Dermis blood vessel endothelial cell (primary cell): ENCODE measurements around the gene CDH13. TPM values are rescaled to one million over a fixed set of nuclear protein-coding genes. Genes with fewer than 3 reads are reported as not detected.

Source experiments
- DNase-seq: peaks from one replicate; pipeline ENCODE4 v3.0.0; 2010
- total RNA-seq: library from RNA; depleted of rRNA; stranded (reverse); fragments of >200 nt; gene quantifications from 2 replicates; pipeline ENCODE4 v1.2.3, GENCODE V29; 2014

The CDH13 gene
- total RNA-seq, 1 donor from 2014 or later, result 135 TPM

DNA sequence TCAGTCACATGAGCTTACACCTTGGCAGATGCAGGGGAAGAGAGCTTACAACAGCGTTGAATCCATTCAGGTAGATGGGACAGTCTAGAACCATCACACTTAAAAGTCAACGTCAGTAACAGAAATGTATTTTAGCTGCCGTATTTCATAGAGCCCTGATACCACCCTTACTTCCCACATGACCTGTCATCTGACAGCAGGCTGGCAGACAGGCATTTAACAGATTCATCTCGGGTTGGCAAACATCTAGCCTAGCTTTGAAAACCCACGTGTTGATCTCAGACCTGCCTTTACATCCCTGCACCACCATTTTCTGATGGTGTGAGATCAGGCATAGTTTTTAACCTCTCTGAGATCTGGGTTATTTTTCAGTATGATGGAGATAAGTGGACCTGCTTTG is 1003.1 kb downstream of the CDH13 start:
- DNase-seq, result no peak

- DNase-seq, result no peak
These were observed 1004.2 kb downstream of the CDH13 start for GRCh38 chr16:83630979-83631378.

DNA sequence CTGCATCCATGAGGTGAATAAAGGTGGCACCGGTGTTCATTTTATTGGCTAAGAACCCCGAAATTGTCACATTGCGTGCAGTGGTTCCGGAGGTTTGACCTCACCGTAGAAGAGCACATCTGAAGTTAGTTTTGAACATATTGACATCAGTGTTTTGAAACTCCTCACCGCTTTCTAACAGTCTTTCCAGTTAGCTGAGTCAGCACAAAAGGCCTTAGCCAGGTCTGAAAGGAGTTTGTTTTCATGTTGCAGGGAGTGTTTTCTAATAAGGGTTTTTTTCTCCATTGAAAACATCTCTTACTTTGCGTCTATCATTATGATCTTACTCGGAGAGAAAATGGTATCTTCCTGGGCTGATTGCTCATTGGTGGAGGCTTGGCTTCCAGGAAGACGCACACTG is 1006.5 kb downstream of the CDH13 start:
- no peak for DNase-seq

GRCh38 chr16:83648347-83648746 is 1021.6 kb downstream of the CDH13 start:
- DNase-seq, result no peak

GRCh38 chr16:83651871-83652270 is 1025.1 kb downstream of the CDH13 start:
- DNase-seq, result no peak

DNA sequence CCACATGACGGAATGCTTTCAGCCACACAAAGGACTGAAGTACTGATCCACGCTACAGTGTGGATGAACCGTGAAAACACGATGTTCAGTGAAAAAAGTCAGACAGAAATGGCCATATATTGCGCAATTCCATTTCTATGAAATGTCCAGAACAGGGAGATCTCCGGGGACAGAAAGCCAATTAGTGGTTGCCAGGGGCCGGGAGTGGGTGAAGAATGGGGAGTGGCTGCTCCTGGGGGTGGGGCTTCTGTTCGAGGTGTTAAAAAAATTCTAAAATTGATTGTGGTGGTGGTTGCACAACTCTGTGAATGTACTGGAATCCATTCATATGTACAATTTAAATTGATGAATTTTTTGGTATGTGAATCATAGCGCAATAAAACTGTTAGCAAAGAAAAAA is 1026.2 kb downstream of the CDH13 start:
- DNase-seq, result no peak

- DNase-seq, result no peak
These were observed 1027.0 kb downstream of the CDH13 start for GRCh38 chr16:83653785-83654184.

- no peak for DNase-seq
These were observed 1033.5 kb downstream of the CDH13 start for GRCh38 chr16:83660282-83660681.

DNA sequence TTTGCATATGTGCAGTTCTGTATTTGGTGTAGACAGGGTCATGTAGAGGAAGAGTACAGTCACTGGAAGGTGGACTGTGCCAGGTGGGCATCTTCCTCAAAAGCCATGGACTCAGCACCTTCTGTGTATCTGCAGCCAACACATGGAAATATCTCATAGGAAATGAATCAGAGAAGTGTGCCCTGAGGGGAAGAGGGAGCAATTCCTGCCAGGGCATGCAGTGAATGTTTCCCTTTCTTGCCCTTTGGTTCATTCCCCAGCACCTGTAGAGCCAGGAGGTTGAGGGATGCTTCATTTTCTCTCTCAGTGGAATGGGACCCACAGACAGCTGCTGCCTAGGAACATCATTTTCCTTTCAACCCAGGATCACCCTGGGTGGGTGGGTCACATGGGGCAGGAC is 1034.9 kb downstream of the CDH13 start:
- DNase-seq, result peak; percentile 3

DNA sequence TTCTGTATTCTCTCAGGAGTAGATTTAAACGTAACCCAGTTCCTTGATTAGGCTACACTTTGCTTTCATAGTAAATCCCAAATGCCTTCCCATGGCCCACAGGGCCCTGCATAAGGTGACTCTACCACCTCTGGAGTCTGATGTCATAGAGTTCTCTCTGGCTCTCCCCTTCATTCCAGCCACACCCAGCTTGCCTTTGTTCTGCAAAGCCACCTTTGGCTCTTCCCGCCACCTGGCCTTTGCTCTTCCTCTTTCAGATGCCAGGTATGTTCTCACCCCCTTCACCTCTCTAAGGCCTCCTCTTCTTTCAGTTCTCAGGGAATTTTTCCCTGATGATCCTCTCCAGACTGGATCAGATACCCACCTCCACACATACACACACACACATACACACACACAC is 1039.7 kb downstream of the CDH13 start:
- DNase-seq, result no peak

GRCh38 chr16:83669456-83669855 is 1042.7 kb downstream of the CDH13 start:
- no peak for DNase-seq

DNA sequence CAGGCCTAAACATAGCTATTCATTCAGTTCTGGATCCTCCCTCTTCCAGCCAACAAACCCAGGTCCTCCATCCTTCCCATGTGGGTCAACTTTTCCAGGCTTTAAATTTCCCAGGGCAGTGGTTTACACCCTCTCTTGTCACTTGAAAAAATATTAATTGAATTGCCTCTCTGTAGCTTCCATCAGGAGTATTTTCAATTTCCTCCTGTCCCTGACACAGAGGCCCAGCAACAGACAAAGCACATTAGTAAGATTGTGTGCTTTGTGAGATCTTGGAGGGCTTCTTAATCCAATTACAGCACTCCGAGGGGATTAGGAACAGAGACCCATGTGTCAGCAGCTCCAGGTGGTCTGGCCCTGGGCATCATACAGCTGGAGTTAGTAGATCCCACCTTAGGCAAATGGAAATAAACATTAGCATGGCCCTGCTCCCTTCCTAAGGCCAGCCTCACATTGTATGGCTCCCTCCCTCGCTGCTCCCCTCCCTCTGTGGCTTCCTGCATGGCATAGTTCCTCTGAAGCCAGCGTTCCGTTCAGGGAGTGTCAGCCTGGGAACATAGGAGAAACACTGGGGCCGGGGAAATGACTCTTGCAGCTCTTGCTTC is 1048.3 kb downstream of the CDH13 start:
- DNase-seq, result peak; percentile 60

DNA sequence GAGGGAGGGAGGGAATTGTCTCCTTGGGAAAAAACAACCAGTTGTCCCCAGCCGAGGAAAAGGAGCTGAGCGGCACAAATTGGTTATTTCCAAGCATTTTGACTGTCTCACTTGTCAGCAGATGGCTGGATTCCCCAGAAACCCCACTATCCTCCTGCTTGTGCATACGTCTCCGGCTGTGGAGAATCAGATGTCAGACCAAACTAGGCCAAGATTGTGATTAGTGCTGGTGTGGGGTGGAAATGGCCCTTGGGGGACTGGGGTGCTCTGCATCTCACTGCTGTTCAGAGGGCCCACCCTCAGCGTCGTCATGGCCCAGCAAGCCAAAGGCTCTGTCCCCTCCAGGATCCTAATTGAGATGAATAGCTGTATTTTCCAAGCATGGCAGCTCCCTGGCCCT is 1049.3 kb downstream of the CDH13 start:
- DNase-seq, result no peak

- DNase-seq, result no peak
These were observed 1054.2 kb downstream of the CDH13 start for GRCh38 chr16:83680980-83681379.

DNA sequence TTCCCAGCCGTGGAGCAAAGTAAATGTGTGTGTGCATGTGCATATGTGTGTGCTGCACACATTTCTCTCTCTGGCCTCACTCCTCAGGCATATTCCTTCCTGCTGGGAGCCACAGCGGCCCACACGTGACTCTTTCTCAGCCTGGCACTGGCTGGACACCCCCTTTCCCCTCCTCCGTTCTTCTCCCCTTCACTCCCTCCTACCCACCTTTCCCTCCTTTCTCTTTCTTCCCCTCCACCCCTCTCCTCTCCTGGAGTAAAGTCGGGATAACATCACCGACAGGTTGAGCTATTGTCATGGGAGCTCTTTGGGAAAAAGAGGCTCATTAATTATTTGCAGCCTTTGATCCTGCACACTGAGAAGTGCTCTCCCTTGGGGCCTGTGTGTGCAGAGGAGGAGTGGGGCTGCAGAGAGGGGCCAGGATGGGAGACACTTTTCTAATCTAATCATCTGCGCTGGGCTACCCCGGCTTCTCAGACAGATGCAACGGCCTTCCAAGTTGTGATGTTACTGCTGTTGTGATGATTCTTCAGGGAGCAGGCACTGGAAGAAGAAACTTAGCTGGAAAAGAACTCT is 1054.7 kb downstream of the CDH13 start:
- DNase-seq, result no peak

DNA sequence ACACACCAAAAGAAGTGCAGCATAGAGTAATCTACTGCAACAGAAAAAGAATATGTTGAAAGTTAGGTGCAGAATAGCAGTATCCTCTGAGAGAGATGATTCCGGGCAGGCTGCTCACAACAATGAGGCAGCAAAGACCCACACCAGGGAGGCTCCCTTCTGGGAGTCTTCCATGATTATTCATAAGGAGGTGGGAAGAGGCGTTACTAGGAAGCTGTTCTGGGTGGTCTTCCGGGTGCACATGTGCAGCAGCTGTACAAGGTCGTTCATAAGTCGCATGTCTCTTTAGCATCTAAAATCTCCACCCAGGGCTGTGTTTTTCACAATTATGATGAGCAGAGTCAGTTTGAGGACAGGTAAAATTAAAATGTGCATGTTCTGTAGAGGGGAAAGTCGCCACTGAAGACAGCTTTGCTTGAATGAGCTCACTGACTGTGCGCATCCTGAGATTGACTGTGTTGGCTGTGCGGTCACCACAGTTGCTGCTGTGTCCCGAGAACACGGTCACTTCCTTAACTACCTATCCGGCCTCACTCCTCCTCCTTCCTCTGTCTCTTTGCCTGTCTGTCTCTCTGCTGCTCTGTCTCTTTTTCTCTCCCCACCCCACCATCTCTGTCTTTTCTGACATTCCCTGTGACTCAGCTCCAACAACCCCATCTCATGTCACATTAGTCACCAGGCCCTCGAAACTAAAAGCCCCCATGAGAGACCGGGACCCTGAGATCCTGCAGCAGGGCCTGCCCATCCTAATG is 1055.5 kb downstream of the CDH13 start:
- DNase-seq, result no peak

GRCh38 chr16:83682868-83683235 is 1056.1 kb downstream of the CDH13 start:
- DNase-seq, result no peak

GRCh38 chr16:83685615-83686165 is 1058.9 kb downstream of the CDH13 start:
- no peak for DNase-seq

- no peak for DNase-seq
These were observed 1060.0 kb downstream of the CDH13 start for GRCh38 chr16:83686726-83687125.

DNA sequence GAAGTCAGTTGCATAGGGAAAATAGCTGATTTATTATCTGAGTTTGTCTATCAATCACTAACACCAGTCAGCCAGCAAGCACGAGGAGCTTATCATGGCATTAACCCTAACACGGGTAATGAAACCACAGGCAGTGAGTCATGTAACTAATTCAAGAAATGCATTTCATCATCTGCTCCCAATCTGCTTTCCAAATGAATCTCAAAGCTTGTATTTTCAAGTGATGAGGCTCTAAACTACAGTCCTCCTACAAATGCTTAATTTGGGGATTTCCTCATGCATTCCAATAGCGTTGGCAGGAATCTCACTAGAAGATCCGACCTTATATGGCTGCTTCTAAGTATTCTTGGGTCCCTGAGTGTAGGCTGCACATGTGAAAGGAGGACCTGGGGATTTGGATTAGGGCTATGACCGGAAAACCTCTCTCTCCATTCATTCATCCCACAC is 1062.6 kb downstream of the CDH13 start:
- DNase-seq, result peak; percentile 22

DNA sequence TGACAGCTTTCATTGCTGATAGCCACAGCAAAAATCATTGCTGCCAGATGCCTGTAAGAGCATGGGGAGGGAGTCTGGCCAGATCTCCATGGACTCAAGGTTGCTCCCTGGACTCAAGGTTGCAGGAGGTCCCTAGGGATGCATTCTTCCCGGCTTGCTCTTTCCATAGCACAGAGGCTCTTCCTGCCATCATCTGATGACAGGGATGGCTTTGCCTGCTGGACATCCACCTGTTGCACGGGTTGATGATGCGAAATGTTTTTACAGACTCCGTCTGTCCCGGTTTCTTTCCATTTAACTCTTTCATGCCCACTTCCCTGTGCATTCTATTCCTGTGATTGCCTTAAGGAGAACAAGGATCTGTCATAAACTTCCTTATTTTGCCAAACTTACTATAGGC is 1065.5 kb downstream of the CDH13 start:
- DNase-seq, result peak; percentile 4

DNA sequence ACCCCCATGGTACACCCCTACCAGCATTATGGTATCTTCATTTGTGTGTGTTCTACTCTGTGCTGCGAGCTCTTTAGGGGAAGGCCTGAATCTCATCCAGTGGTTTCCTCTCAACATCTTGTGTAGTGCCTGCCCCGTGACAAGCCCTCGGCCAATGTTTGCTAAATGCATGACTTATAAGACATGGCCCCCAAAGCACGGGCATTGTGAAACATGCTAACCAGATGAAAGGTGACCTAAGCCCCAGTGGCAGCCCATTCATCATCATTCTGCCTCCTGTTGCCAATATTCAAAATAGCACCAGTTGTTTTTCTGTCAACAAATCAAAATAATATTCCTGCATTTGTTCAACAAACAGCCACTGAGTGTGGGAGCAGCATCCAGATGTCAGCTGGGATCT is 1072.2 kb downstream of the CDH13 start:
- DNase-seq, result no peak

- no peak for DNase-seq
These were observed 1073.0 kb downstream of the CDH13 start for GRCh38 chr16:83699817-83700216.

DNA sequence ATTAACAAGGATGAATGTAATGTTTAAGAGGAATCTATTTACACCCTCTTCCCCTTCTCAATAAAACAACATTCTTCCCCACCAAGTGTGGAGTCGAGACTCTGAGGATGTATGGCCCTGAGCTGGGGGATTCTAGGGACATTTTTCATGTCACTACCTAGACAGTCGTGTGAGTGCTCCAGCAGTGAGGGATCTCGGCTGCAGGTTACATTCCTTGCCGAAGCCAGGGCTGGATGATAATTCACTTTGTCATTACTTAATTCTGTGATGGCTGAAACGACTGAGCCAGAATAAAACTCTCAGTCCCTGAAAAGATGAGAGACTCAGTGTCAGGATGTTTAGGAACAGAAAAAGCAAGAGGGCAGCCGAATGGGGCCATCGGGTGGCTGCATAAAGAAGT is 1074.1 kb downstream of the CDH13 start:
- DNase-seq, result no peak
